HUES64 (cell line): Measurements from ENCODE around the gene EIF4G1.

ENCODE experiments used
- H3K27ac ChIP-seq: 2 replicates; pipeline ENCODE4 v1.7.0; 2013; ENCODE audit warnings: low read depth, low read length, inconsistent platforms
- H3K27me3 ChIP-seq: 2 replicates; pipeline ENCODE4 v1.6.1; 2013; ENCODE audit warnings: mild to moderate bottlenecking, low read length; ENCODE audit not compliant: insufficient read depth
- H3K36me3 ChIP-seq: 2 replicates; pipeline ENCODE4 v1.6.1; 2013; ENCODE audit warnings: mild to moderate bottlenecking, low read length; ENCODE audit not compliant: insufficient read depth
- H3K4me1 ChIP-seq: 2 replicates; pipeline ENCODE4 v1.6.1; 2013; ENCODE audit warnings: mild to moderate bottlenecking, low read length, moderate library complexity; ENCODE audit not compliant: insufficient read depth
- H3K4me3 ChIP-seq: 2 replicates; pipeline ENCODE4 v1.5.1; 2013; ENCODE audit warnings: mild to moderate bottlenecking, low read length, moderate library complexity
- H3K9ac ChIP-seq: 2 replicates; pipeline ENCODE4 v1.6.1; 2013; ENCODE audit warnings: mild to moderate bottlenecking, low read depth, low read length
- H3K9me3 ChIP-seq: 2 replicates; pipeline ENCODE4 v1.6.1; 2013; ENCODE audit warnings: low read depth, low read length; ENCODE audit not compliant: insufficient read depth
- whole genome bisulfite sequencing: fragments of 150-250, 120-280 bp; methylation state at CpG from one replicate; pipeline ENCODE4 v1.1.7; 2013; ENCODE audit warnings: missing lambda C conversion rate; 5-methylcytosine and 5-hydroxymethylcytosine counted together

Gene EIF4G1

DNA sequence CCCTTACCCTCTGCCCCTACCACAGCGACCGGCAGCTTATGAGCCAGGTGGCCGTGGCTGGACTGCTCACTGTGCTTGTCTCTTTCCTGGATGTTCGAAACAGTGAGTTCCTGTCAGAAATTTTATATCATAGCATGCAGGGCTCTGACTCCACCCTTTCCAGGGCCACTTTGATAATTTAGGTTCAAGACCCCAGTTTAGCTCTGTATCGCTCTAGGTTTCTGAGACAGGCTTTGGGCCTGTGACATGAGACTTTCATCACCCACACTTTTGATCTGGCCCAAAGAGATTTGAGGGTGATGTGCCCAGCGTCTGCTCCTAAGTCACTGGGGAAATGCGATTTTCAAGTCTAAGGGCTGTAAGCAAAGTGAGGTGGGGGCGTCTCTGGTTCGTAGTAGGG is 6.5 kb upstream of the EIF4G1 start:
- no peaks in the 10 kb centered on the region for H3K9me3 ChIP-seq
- peaks cover 61% of the 10 kb centered on the region for H3K36me3 ChIP-seq
- no peaks in the 10 kb centered on the region for H3K27me3 ChIP-seq
- no peaks in the 10 kb centered on the region for H3K4me1 ChIP-seq
- no peak overlapping the region for H3K27ac ChIP-seq
- H3K9ac ChIP-seq: no peak overlapping the region
- H3K4me3 ChIP-seq: no peak overlapping the region
- 95% methylated on average over 9 of the region's 9 CpGs for WGBS

DNA sequence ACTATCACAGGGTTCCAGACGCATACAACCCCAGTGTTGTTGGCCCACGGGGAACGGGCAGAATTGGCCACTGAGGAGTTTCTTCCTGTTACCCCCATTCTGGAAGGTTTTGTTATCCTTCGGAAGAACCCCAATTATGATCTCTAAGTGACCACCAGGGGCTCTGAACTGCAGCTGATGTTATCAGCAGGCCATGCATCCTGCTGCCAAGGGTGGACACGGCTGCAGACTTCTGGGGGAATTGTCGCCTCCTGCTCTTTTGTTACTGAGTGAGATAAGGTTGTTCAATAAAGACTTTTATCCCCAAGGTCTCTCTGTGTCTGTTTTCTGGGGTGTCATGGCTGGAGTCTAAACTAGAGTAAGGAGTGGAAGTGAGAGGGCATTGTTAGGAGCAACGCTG is 5.7 kb upstream of the EIF4G1 start:
- Histone ChIP-seq H3K27me3 (no peaks in the 10 kb centered on the region), H3K36me3 (peaks cover 53% of the 10 kb centered on the region)
- WGBS: 93% methylated on average over 7 of the region's 7 CpGs

DNA sequence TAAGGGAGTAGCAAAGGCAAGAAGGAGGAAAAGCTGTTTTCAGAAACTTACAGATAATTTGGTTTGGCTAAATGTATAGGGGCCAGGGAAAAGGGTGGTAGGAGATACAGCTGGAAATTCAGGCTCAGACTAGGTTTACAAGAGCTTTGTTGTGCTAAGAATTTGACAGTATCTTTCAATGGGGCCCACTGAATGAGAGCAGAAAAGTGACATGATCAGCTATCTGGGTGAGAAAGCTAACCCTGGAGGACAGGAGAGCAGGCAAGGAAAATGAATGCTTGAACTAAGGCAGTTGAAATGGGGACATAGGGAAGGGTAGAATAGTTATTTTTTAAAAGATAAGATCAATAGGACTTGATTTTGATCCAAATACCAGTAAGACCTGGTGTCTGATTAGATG is 2.8 kb upstream of the EIF4G1 start:
- Histone ChIP-seq H3K27me3 (no peaks in the 10 kb centered on the region), H3K9me3 (no peaks in the 10 kb centered on the region), H3K36me3 (peaks cover 31% of the 10 kb centered on the region), H3K4me1 (peaks cover 5% of the 10 kb centered on the region; the same call in 1 of the 2 replicates), H3K4me3 (no peak overlapping the region), H3K27ac (no peak overlapping the region), H3K9ac (no peak overlapping the region)

More for the DNA sequence above, 5.7 kb upstream of the EIF4G1 start:
- Histone ChIP-seq H3K9ac (no peak overlapping the region), H3K4me3 (no peak overlapping the region), H3K27ac (no peak overlapping the region), H3K4me1 (no peaks in the 10 kb centered on the region), H3K9me3 (no peaks in the 10 kb centered on the region)

DNA sequence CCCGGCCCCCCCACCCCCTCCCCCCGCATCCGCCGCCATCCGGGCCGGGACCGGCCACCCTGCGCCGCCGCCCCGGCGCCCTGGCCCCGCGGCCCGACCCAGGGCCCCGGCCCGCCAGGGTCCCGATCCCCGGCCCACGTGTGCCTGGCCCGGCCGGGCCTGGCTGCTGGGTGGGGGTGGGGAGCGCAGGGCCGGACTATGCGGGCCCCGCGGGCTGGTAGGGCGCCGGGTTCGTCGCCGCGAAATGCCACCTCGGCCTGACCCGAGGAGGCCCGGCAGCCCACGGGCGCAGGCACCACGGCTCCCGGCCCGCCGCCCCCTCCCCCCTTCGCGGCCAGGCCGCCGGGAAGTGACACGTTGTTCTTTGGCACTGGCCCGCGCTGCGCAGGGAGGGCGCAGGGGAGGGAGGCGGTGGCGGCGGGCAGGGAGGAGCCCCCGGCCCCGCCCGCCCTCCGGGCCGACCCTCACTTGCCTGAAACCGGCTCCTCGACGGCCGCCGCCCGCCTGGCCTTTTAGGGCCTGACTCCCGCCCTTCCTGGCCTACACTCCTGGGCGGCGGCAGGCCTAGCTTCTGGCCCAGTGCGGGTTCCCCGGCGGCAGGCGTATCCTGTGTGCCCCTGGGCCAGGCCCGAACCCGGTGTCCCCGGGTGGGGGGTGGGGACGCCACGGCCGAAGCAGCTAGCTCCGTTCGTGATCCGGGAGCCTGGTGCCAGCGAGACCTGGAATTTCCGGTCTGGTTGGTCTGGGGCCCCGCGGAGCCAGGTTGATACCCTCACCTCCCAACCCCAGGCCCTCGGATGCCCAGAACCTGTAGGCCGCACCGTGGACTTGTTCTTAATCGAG is 515 bp downstream of the EIF4G1 start:
- Histone ChIP-seq H3K27me3 (no peaks in the 10 kb centered on the region), H3K9ac (peak overlapping the region; percentile 98), H3K27ac (peak overlapping the region; percentile 93), H3K4me3 (peak overlapping the region; percentile 67), H3K4me1 (peaks cover 8% of the 10 kb centered on the region; the same call in 1 of the 2 replicates), H3K9me3 (no peaks in the 10 kb centered on the region), H3K36me3 (peaks cover 37% of the 10 kb centered on the region)
- WGBS: under 1% methylated on average over 86 of the region's 89 CpGs

DNA sequence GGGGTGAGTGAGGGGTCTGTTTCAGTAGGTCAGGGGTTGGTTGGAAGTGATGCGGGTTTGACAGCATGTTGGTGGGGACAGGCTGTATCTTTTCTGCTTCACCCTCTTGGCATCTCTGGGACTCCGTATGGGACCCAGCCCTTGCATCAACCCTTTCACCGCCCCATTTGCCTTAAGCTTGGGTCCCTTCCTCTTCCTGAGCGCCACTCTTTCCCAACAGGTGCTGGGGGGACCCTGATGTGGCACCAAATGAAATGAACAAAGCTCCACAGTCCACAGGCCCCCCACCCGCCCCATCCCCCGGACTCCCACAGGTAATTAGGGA is 1.1 kb downstream of the EIF4G1 start:
- Histone ChIP-seq H3K36me3 (peaks cover 42% of the 10 kb centered on the region), H3K27me3 (no peaks in the 10 kb centered on the region), H3K4me1 (peaks cover 8% of the 10 kb centered on the region; the same call in 1 of the 2 replicates), H3K4me3 (peak overlapping the region; percentile 67), H3K27ac (peak overlapping the region; percentile 93; the same call in 1 of the 2 replicates), H3K9me3 (no peaks in the 10 kb centered on the region), H3K9ac (peak overlapping the region; percentile 98)
- 3% methylated on average over 4 of the region's 6 CpGs for whole genome bisulfite sequencing

DNA sequence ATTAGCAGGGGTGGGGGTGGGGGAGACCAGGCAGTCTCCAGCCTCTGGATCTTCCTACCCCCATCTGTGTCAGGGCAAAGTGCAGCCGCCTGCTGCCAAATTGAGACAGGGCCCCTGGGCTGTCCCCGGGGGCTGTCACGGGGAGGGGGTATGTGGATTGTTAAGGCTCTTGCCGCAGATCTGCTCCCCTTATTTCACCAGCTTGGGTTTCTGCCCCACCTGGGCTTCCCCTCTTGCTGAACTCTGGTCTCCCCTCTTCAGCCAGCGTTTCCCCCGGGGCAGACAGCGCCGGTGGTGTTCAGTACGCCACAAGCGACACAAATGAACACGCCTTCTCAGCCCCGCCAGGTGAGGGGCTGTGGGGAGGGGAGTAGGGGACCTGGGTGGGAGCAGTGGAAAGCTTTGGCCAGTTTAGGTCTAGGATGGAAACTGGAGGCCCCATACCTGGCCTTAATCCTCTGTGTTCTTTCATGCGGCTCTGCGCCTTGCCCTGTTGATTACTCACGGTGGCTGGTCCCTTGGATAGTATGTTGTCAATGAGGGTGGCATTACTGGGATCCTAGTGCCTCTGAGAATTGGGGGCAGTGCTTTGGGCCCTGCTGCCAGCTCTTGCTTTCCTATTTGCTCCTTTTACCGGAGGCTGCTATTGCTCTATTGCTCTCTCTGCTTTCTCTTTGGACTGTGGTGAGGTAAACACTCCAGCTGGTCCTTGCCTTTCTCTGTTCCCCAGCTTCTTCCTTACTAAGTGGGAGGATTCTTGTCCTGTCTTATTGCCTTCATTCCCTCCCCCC is 1.7 kb downstream of the EIF4G1 start:
- H3K4me3 ChIP-seq: peak overlapping the region; percentile 67
- peaks cover 47% of the 10 kb centered on the region for H3K36me3 ChIP-seq
- peak overlapping the region; percentile 40; the same call in 1 of the 2 replicates for H3K27ac ChIP-seq
- WGBS: 47% methylated on average over 15 of the region's 16 CpGs
- H3K9me3 ChIP-seq: no peaks in the 10 kb centered on the region
- H3K4me1 ChIP-seq: peaks cover 8% of the 10 kb centered on the region; the same call in 1 of the 2 replicates
- H3K9ac ChIP-seq: peak overlapping the region; percentile 20; the same call in 1 of the 2 replicates
- H3K27me3 ChIP-seq: no peaks in the 10 kb centered on the region

DNA sequence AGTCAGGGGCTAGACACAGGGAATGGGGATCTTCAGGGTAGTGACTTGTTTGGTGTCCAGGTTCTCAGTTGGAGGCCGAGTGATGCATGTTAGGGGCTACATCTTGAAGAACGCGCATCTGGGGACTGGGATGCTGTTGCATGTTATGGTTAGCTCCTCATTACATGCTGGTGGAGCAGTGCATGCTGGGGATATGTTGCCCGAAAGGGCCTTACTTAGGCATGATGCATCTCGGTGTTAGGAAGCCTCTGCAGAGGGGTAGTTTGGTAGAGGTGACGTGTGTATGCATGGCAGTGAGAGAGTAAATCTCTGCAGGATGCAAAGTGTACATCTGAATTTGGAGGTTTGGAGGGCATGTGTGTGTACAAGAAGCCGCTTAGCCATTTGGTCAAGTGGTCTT is 2.4 kb downstream of the EIF4G1 start:
- no peak overlapping the region for H3K27ac ChIP-seq
- no peaks in the 10 kb centered on the region for H3K27me3 ChIP-seq
- peaks cover 54% of the 10 kb centered on the region for H3K36me3 ChIP-seq
- 89% methylated on average over 7 of the region's 7 CpGs for WGBS
- peak overlapping the region; percentile 67 for H3K4me3 ChIP-seq
- no peaks in the 10 kb centered on the region for H3K9me3 ChIP-seq
- H3K4me1 ChIP-seq: peaks cover 8% of the 10 kb centered on the region; the same call in 1 of the 2 replicates
- peak overlapping the region; percentile 36; the same call in 1 of the 2 replicates for H3K9ac ChIP-seq

DNA sequence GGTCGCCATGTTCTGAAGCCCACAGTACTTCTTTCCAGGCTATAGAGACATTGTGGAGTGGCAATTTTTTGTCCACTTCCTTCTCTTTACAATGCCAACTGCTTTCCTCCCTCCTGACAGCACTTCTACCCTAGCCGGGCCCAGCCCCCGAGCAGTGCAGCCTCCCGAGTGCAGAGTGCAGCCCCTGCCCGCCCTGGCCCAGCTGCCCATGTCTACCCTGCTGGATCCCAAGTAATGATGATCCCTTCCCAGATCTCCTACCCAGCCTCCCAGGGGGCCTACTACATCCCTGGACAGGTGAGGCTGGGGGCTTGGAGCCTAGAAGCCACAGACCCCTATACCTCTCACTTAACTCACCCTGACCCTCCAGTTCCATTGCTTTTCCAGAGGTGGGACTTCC is 2.8 kb downstream of the EIF4G1 start:
- Histone ChIP-seq H3K4me1 (peaks cover 8% of the 10 kb centered on the region; the same call in 1 of the 2 replicates), H3K9ac (peak overlapping the region; percentile 36; the same call in 1 of the 2 replicates), H3K27me3 (no peaks in the 10 kb centered on the region), H3K27ac (no peak overlapping the region), H3K4me3 (peak overlapping the region; percentile 67; the same call in 1 of the 2 replicates), H3K9me3 (no peaks in the 10 kb centered on the region), H3K36me3 (peaks cover 59% of the 10 kb centered on the region)
- WGBS: 93% methylated on average over 5 of the region's 5 CpGs

DNA sequence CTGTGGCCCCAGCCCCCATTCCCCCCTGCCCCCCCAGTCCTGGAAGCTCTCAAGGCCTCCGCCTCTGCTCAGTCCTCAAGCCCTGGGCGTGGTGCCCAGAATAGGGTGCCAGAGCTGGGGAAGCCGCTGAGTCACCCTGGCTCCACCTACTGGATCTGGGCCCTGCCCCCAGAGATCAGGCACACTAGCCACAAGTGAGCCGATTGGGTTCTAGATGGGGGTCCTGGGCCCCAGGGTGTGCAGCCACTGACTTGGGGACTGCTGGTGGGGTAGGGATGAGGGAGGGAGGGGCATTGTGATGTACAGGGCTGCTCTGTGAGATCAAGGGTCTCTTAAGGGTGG is 5.7 kb downstream of the EIF4G1 start:
- no peak overlapping the region for H3K9ac ChIP-seq
- no peaks in the 10 kb centered on the region for H3K27me3 ChIP-seq
- 93% methylated on average over 4 of the region's 4 CpGs for WGBS
- H3K9me3 ChIP-seq: no peaks in the 10 kb centered on the region
- peaks cover 87% of the 10 kb centered on the region for H3K36me3 ChIP-seq
- no peak overlapping the region for H3K4me3 ChIP-seq
- no peak overlapping the region for H3K27ac ChIP-seq
- peaks cover 8% of the 10 kb centered on the region; the same call in 1 of the 2 replicates for H3K4me1 ChIP-seq

DNA sequence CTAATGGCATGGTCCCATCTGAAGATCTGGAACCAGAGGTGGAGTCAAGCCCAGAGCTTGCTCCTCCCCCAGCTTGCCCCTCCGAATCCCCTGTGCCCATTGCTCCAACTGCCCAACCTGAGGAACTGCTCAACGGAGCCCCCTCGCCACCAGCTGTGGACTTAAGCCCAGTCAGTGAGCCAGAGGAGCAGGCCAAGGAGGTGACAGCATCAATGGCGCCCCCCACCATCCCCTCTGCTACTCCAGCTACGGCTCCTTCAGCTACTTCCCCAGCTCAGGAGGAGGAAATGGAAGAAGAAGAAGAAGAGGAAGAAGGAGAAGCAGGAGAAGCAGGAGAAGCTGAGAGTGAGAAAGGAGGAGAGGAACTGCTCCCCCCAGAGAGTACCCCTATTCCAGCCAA is 7.3 kb downstream of the EIF4G1 start:
- H3K4me3 ChIP-seq: no peak overlapping the region
- H3K36me3 ChIP-seq: peaks cover 97% of the 10 kb centered on the region
- H3K27me3 ChIP-seq: no peaks in the 10 kb centered on the region
- H3K9me3 ChIP-seq: no peaks in the 10 kb centered on the region
- peaks cover 3% of the 10 kb centered on the region; the same call in 1 of the 2 replicates for H3K4me1 ChIP-seq
- H3K27ac ChIP-seq: no peak overlapping the region
- H3K9ac ChIP-seq: no peak overlapping the region
- WGBS: 93% methylated on average over 3 of the region's 5 CpGs
